Posterior cingulate gyrus (tissue), 11 donors: ENCODE data around the gene RSF1.
"Not testable (repeated sequence)": the region's sequence is repeated elsewhere in the genome, so short reads cannot be mapped to it uniquely, and the experiment has no call there.

Experiments used
- DNase-seq, 10 donors: peaks; one replicate each; pipeline versions ENCODE4 v3.0.0 to v3.0.0-alpha.2; 2020 to 2021; ENCODE audit warnings: mixed read lengths in 3 of 10
- intact Hi-C: fragments of 100-400 bp; cut with DNase I; formaldehyde crosslinking; loops from one replicate; pipeline ENCODE4 v1.15.1; 2023

The RSF1 gene, protein sequence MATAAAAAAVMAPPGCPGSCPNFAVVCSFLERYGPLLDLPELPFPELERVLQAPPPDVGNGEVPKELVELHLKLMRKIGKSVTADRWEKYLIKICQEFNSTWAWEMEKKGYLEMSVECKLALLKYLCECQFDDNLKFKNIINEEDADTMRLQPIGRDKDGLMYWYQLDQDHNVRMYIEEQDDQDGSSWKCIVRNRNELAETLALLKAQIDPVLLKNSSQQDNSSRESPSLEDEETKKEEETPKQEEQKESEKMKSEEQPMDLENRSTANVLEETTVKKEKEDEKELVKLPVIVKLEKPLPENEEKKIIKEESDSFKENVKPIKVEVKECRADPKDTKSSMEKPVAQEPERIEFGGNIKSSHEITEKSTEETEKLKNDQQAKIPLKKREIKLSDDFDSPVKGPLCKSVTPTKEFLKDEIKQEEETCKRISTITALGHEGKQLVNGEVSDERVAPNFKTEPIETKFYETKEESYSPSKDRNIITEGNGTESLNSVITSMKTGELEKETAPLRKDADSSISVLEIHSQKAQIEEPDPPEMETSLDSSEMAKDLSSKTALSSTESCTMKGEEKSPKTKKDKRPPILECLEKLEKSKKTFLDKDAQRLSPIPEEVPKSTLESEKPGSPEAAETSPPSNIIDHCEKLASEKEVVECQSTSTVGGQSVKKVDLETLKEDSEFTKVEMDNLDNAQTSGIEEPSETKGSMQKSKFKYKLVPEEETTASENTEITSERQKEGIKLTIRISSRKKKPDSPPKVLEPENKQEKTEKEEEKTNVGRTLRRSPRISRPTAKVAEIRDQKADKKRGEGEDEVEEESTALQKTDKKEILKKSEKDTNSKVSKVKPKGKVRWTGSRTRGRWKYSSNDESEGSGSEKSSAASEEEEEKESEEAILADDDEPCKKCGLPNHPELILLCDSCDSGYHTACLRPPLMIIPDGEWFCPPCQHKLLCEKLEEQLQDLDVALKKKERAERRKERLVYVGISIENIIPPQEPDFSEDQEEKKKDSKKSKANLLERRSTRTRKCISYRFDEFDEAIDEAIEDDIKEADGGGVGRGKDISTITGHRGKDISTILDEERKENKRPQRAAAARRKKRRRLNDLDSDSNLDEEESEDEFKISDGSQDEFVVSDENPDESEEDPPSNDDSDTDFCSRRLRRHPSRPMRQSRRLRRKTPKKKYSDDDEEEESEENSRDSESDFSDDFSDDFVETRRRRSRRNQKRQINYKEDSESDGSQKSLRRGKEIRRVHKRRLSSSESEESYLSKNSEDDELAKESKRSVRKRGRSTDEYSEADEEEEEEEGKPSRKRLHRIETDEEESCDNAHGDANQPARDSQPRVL (N-terminal part only)

DNA sequence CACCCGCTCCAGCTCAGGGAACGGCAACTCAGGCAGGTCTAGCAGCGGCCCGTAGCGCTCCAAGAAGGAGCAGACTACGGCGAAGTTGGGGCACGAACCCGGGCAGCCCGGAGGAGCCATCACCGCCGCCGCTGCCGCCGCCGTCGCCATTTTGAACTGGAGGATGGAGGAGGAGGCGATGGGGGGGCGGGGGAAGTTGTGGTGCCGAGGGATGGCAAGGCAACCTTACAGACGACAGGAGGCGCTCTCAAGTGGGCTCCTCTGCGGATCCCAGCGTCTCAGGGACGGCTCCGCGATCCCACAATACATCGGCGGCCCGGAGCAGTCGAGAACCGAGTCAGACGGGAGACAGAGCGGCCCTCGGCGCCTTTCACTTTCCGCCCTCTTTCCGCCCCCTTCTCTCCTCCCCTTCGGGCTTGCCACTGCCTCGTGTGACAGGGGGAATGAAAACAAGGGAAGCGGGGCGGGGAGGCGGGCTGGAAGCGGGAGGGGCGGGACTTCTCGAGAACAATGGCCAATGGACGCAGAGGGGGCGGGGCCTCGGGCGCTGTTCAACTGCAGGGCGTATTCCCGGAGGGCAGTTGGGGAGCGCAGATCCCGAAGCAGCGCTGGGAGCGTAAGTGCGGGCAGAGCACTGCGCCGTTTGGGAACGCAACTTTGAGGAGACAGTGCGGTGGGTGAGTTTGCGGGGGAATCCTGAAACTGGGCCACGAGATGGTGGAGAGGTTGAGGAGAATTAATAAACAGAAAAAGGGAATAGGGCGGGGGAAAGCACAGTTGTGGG lies at the start of gene RSF1, which contains the start of gene AAMDC:
Gene RSF1 (minus strand): TSS at position 158 of the 784 bp plus-strand sequence. CDS start 8 bp downstream, at position 150.
Gene AAMDC (plus strand): TSS at position 580 of the 784 bp plus-strand sequence. CDS start 21,353 bp downstream, outside the sequence.
- intact Hi-C loops: loop anchor here (1.0 to 10.0 kb wide), 3 partner anchors 174 to 224 kb away; partner anchors contain the start of genes CLNS1A and INTS4
- DNase-seq: peak; percentile 97 to 100 (median 99)

DNA sequence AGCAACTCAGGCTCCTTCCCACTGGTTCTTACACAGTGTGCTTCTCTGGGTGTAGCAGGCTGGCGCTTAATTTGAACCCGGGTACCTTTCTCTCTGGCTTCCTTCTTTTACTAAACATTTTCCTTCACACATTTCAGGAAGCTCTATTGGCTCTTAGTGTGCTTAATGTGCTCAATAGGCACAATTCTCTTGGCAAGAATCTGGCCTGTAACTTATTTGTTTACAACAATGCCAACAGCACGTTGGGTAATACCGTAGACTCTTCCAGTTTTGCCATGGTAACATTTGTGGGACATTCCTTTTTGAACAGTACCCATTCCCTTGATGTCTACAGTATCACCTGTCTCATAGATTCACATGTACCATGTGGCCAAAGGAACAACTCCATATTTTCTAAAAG lies 48.2 kb upstream of the RSF1 start:
- intact Hi-C loops: no loop called here

DNA sequence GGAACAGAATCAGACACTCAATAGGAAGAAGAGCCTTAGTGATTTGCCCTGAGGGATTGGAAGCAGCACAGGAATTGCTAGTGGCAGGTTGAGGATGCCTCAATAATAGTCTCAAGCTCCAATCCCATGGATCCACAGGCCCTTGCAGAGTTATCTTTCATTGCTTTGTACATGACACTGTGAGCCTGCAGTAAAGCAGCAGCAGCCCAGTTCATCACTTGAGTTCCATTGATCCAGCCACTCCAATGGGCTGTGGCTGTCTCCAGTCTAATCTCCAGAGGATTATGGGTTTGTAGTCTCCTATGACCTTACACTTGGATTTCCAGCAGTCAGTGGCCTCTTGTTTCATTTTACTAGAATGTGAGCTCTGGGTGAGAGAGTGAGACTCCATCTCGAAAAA lies 45.8 kb upstream of the RSF1 start:
- intact Hi-C loops: no loop called here
- DNase-seq: no peak

More for the DNA sequence above, 48.2 kb upstream of the RSF1 start:
- DNase-seq: no peak

GRCh38 chr11:77865805-77866204 lies 45.3 kb upstream of the RSF1 start:
- intact Hi-C loops: no loop called here
- no peak for DNase-seq

DNA sequence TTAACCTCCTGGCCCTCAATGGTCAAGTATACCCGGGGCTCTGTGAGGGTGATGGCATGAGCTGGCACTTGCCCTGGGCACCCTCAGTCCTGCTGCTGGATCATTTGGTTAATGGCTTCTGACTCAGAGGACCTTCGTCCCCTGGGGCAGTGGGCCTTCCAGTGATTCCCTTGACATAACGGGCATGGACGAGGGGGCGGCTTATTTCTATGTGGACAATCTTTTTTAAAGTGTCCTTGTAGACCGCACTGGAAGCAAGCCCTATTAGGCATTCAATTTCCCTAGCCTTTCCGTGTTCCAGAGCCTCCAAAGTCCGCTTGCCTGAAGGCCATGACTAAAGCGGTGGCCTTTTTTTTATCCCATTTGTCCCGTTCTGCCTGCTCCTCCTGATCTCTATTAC lies 40.9 kb upstream of the RSF1 start:
- intact Hi-C loops, DNase-seq: not testable (repeated sequence)

- intact Hi-C loops, DNase-seq: not testable (repeated sequence)
Measured at GRCh38 chr11:77857906-77858457, 37.5 kb upstream of the RSF1 start.

GRCh38 chr11:77854838-77855237 lies 34.3 kb upstream of the RSF1 start:
- intact Hi-C loops: no loop called here
- no peak for DNase-seq

DNA sequence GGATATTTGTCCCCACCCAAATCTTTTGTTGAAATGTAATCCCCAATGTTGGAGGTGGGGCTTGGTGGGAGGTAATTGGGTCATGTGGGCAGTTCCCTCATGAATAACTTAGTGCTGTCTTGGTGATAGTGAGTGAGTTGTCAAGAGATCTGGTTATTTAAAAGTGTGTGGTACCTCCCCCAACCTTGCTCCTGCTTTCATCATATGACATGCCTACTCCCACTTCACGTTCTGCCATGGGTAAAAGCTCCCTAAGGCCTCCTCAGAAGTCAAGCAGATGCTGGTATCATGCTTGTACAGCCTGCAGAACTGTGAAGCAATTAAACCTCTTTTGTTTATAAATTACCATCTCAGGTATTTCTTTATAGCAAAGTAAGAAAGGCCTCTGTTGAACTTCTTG lies 31.0 kb upstream of the RSF1 start:
- no peak for DNase-seq
- intact Hi-C loops: no loop called here

GRCh38 chr11:77843700-77844099 lies 23.2 kb upstream of the RSF1 start:
- DNase-seq, intact Hi-C loops: not testable (repeated sequence)

- DNase-seq: no peak
- intact Hi-C loops: no loop called here
Measured at GRCh38 chr11:77842441-77843121, 22.1 kb upstream of the RSF1 start.

DNA sequence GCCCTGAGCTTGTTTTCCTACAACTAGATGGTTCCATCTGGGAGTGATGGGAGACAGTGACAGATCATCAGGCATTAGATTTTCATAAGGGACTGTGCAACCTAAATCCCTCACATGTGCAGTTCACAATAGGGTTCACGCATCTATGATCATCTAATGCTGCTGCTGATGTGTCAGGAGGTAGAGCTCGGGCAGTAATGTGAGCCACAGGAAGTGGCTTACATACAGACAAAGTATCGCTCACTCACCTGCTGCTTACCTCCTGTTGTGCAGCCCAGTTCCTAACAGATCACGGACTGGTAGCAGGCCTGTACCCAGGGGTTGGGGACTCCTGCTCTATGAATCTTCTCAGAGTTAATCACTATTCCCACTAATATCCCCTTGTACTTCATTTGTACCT lies 12.8 kb upstream of the RSF1 start:
- intact Hi-C loops: no loop called here
- no peak for DNase-seq

DNA sequence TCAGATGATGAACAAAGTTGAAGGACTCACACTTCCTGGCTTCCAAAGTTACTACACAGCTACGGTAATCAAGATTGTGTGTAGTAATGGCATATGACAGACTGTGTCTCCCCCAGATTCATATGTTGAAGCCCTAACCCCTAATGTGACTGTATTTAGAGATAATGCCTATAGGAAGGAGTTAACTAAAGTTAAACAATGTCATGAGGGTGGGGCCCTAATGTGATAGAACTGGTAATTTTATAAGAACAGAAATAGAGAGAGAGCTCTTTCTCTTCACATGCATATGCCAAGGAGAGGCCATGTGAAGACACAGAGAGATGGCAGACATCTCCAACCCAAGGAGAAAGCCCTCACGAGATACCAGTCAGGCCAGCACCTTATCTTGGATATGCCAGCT lies 8.4 kb upstream of the RSF1 start:
- intact Hi-C loops: loop anchor here (10.0 kb wide), 1 partner anchor 216 kb away; no protein-coding TSS in a partner anchor
- DNase-seq: no peak

DNA sequence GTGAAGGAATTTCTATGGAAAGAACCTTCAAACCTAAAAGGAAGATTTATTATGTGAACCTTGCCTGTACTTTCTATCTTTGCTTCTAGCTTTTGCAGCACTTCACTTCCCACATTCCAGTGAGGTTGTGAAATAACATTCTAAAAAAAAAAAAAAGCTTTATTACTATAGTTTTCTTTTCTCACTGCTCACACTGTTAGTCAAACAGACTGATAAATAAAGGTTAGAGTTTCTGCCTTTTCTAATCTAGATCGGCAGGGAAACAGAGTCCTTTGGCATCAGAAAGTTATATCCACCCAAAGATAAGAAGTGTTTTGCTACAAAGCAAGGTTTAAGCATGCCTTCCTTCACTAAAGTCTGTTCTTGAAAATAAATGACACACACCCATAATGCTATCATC lies 3.3 kb upstream of the RSF1 start:
- DNase-seq: no peak
- intact Hi-C loops: loop anchor here (10.0 kb wide), 1 partner anchor 221 kb away; no protein-coding TSS in a partner anchor

DNA sequence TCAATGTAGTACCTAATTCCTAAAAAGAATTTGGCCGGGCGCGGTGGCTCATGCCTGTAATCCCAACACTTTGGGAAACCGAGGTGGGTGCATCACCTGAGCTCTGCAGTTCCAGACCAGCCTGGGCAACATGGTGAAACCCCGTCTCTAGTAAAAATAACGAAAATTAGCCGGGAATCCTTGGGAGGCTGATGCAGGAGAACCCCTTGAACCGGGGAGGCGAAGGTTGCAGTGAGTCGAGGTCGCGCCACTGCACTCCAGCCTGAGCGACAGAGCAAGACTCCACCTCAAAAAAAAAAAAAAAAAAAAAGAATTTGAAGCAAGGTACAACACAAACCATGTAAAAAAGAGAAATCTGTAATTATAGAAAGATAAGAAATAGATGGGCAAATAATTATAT lies 1.6 kb upstream of the RSF1 start:
- intact Hi-C loops: loop anchor here (10.0 kb wide), 1 partner anchor 223 kb away; no protein-coding TSS in a partner anchor
- DNase-seq: not testable (repeated sequence)

- intact Hi-C loops: loop anchor here (2.0 to 10.0 kb wide), 2 partner anchors 185 to 223 kb away; partner anchors contain the start of gene CLNS1A
- DNase-seq: peak in 6 of 10 donors; percentile 2 to 75 (median 44)
Measured at GRCh38 chr11:77821349-77821851, 878 bp upstream of the RSF1 start.

DNA sequence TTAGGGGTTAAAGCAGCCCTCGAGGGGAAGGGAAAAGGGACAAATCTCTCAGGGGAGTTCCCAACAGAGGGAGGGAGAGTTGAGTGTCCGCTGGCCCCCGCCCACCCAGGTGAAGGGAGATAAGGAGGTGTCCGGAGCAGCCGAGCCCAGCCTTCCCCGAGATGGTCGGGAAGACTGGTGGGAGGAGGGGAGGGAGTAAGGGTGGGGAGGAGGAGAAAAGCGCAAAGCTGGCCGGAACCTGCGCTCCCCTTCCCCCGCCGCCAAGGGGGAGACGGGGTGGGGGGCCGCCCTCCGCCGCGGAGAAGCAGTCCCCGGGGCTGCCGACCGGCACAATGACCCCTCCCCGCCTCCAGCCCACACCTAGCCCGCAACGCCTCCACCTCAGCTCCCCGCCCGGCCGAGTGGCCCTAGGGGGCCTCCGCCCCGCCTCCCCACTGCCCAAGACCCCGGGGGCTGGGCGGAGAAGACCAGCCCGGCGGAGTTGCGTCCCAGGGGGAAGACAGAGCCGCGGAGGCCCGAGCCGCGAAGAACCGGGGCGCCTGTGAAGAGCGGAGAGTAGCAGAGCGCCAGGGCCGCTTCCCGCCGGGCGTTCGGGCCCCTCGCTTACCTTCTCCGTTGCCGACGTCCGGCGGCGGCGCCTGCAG lies 479 bp downstream of the RSF1 start:
- intact Hi-C loops: loop anchor here (1.0 to 10.0 kb wide), 3 partner anchors 174 to 225 kb away; partner anchors contain the start of genes CLNS1A and INTS4
- DNase-seq: peak in 7 of 10 donors; percentile 29 to 85 (median 39)

GRCh38 chr11:77819411-77819920 lies 1.1 kb downstream of the RSF1 start:
- peak; percentile 80 to 98 (median 90) for DNase-seq
- intact Hi-C loops: no loop called here
